GM23338 (cell line): Measurements from ENCODE around the gene LRRC10.

Experiments
- EZH2 ChIP-seq: fragments of 200-600 bp; sonication (generic); IDR thresholded peaks from one replicate; pipeline ENCODE4 v1.8.0; 2017; ENCODE audit warnings: antibody characterized with exemption, mild to moderate bottlenecking, low read depth; ENCODE audit not compliant: unreplicated experiment
- NANOG ChIP-seq: IDR thresholded peaks from 2 replicates; pipeline ENCODE4 v1.6.1; 2016; ENCODE audit warnings: antibody characterized with exemption, borderline replicate concordance
- POLR2AphosphoS5 ChIP-seq: IDR thresholded peaks from 2 replicates; pipeline ENCODE4 v1.6.1; 2016; ENCODE audit warnings: antibody characterized with exemption, low read depth
- TF ChIP-seq, protein P1 (sequence below), 2 experiments: fragments of 200-600 bp in 1 of 2; sonication (generic) in 1 of 2; conservative IDR thresholded peaks; 2 replicates each; pipeline versions ENCODE4 v1.5.1 to v1.6.1; 2016 to 2017; ENCODE audit warnings: antibody characterized with exemption in 2 of 2, low read depth in 2 of 2, mild to moderate bottlenecking in 2 of 2, moderate library complexity in 1 of 2

DNA sequence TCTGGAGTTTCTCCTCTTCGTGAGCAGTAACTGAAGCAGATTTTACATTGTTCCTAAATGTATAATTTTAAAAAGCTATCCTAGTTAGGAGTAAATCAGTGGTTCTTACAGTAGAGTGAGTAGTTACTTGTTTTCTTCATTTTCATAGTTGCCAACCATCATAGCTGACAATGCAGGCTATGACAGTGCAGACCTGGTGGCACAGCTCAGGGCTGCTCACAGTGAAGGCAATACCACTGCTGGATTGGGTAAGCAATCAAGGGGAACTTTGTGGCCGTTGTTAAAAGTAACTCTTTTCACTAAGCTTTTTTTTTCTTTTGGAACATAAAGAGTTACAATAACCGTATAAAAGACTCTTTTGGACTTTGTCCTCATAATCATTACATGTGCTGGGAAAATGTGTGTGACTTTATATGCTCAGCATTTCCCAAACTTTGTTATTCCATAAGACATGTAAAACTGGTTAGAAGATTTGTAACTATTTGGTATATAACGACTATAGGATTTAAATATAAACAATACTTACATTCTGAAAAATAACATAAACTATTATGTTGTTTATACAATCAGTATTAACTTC, 12.4 kb downstream of the LRRC10 start:
- TF ChIP-seq EZH2 (no peak), POLR2AphosphoS5 (no peak), NANOG (no peak)
- TF ChIP-seq, protein P1, sequence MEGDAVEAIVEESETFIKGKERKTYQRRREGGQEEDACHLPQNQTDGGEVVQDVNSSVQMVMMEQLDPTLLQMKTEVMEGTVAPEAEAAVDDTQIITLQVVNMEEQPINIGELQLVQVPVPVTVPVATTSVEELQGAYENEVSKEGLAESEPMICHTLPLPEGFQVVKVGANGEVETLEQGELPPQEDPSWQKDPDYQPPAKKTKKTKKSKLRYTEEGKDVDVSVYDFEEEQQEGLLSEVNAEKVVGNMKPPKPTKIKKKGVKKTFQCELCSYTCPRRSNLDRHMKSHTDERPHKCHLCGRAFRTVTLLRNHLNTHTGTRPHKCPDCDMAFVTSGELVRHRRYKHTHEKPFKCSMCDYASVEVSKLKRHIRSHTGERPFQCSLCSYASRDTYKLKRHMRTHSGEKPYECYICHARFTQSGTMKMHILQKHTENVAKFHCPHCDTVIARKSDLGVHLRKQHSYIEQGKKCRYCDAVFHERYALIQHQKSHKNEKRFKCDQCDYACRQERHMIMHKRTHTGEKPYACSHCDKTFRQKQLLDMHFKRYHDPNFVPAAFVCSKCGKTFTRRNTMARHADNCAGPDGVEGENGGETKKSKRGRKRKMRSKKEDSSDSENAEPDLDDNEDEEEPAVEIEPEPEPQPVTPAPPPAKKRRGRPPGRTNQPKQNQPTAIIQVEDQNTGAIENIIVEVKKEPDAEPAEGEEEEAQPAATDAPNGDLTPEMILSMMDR (conservative IDR thresholded peaks at IDR 0.05; ENCODE audit: low read depth in 2 of 2), result no peak
